Testis (tissue), 3 donors: ENCODE measurements around the gene EPN3. TPM values are rescaled to one million over a fixed set of nuclear protein-coding genes. Genes with fewer than 3 reads are reported as not detected.

Source experiments
- DNase-seq: peaks from one replicate; pipeline ENCODE4 v3.0.0-alpha.2; 2019
- H3K27ac ChIP-seq, 2 donors: fragments of 200-600 bp; sonication (generic); one replicate each; pipeline ENCODE4 v1.5.1; 2019
- H3K27me3 ChIP-seq: fragments of 200-600 bp; sonication (generic); one replicate; pipeline ENCODE4 v1.5.1; 2019
- H3K36me3 ChIP-seq: fragments of 200-600 bp; sonication (generic); one replicate; pipeline ENCODE4 v1.5.1; 2017; ENCODE audit warnings: low read depth; ENCODE audit errors: missing control alignments
- H3K4me1 ChIP-seq: fragments of 200-600 bp; sonication (generic); one replicate; pipeline ENCODE4 v1.5.1; 2019
- H3K4me3 ChIP-seq, 2 donors: fragments of 200-600 bp; sonication (generic); one replicate each; pipeline ENCODE4 v1.5.1; 2017 to 2019
- H3K9me3 ChIP-seq: fragments of 200-600 bp; sonication (generic); one replicate; pipeline ENCODE4 v1.5.1; 2017
- POLR2A ChIP-seq: fragments of 450-650 bp; IDR thresholded peaks from one replicate; pipeline ENCODE4 v1.6.1; 2017; ENCODE audit warnings: antibody characterized with exemption, mild to moderate bottlenecking, moderate library complexity
- WGBS, 2 donors: methylation state at CpG; one replicate each; pipeline ENCODE4 v1.1.5; 2018; 5-methylcytosine and 5-hydroxymethylcytosine counted together
- intact Hi-C: fragments of 100-400 bp; cut with DNase I; formaldehyde crosslinking; loops from one replicate; pipeline ENCODE4 v1.15.1; 2023; ENCODE audit warnings: low total_unique reads
- polyA plus RNA-seq: library from polyadenylated mRNA; stranded (reverse); fragments of 350-450 nt; fragmentation: Illumina TruSeq; extraction: RNeasy Lipid Tissue Mini Kit (QIAGEN cat#74804); gene quantifications from one replicate; pipeline ENCODE4 v1.2.3, GENCODE V29; 2014; ENCODE audit warnings: low read depth, low replicate concordance; ENCODE audit not compliant: insufficient read depth
- total RNA-seq, 2 donors: library from RNA; depleted of rRNA; stranded (reverse); fragments of >200 nt; gene quantifications; one replicate each; pipeline ENCODE4 v1.2.3, GENCODE V29; 2016
- TF ChIP-seq, protein P1 (sequence below), 3 experiments: fragments of 450-650 bp in 2 of 3; fragments of 200-600 bp in 1 of 3; sonication (generic) in 1 of 3; IDR thresholded peaks; one replicate each; pipeline ENCODE4 v1.5.1; 2016 to 2019; ENCODE audit warnings: antibody characterized with exemption in 3 of 3, mild to moderate bottlenecking in 2 of 3, moderate library complexity in 1 of 3

Gene EPN3
- total and polyA plus RNA-seq, 3 donors from 2014 or later: 4.9 to 6.3 (median 6.3) TPM

DNA sequence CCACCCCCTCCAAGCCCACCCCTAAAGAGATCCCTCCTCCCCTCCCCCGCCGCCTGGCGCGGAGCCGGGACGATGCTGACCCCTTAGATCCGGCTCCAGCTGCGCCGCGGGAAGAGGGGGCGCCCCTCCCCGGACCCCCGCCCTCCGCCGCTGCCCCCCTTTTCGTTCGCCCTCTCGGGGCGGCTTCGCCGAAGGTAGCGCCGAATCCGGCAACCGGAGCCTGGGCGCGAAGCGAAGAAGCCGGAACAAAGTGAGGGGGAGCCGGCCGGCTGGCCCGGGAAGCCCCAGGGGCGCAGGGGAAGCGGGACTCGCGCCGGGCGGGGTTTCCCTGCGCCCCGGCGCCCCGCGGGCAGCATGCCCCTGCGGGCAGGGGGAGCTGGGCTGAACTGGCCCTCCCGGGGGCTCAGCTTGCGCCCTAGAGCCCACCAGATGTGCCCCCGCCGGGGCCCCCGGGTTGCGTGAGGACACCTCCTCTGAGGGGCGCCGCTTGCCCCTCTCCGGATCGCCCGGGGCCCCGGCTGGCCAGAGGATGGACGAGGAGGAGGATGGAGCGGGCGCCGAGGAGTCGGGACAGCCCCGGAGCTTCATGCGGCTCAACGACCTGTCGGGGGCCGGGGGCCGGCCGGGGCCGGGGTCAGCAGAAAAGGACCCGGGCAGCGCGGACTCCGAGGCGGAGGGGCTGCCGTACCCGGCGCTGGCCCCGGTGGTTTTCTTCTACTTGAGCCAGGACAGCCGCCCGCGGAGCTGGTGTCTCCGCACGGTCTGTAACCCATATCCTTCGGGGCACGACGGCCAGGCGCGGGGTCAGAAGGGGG lies 28.6 kb downstream of the EPN3 start:
- H3K9me3 ChIP-seq: no peaks in the 10 kb centered on the region
- intact Hi-C loops: no loop called here
- H3K4me3 ChIP-seq: peak overlapping the region; percentile 43 to 48
- no peaks in the 10 kb centered on the region for H3K36me3 ChIP-seq
- TF ChIP-seq, protein P1, sequence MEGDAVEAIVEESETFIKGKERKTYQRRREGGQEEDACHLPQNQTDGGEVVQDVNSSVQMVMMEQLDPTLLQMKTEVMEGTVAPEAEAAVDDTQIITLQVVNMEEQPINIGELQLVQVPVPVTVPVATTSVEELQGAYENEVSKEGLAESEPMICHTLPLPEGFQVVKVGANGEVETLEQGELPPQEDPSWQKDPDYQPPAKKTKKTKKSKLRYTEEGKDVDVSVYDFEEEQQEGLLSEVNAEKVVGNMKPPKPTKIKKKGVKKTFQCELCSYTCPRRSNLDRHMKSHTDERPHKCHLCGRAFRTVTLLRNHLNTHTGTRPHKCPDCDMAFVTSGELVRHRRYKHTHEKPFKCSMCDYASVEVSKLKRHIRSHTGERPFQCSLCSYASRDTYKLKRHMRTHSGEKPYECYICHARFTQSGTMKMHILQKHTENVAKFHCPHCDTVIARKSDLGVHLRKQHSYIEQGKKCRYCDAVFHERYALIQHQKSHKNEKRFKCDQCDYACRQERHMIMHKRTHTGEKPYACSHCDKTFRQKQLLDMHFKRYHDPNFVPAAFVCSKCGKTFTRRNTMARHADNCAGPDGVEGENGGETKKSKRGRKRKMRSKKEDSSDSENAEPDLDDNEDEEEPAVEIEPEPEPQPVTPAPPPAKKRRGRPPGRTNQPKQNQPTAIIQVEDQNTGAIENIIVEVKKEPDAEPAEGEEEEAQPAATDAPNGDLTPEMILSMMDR (IDR thresholded peaks at IDR 0.05): no peak
- no peak overlapping the region for H3K27ac ChIP-seq
- DNase-seq: no peak
- 1% methylated on average over 64 of the region's 88 CpGs; no CpG with 5 or more reads in 1 of the 2 donors for WGBS, 2 donors
- H3K27me3 ChIP-seq: no peaks in the 10 kb centered on the region
- H3K4me1 ChIP-seq: peaks cover 31% of the 10 kb centered on the region

DNA sequence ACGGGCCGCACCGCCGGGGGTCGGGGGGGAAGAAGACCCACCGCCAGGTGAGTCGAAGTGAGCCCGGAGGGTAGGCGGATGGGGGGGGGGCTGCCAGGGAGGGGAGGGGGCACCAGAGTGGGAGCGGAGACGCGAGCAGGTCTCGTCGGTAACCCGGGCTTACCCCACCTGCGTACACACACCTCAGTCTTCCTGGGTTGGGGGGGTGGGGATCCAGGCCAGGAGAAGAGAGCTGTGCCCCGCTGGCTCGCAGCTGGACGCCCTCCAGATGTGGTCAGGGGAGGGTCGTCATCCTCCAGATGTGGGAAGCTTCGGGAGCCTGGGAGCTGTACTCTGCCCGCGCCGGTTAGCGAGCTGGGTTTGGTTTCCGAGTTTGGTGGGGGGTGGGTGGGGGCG lies 29.2 kb downstream of the EPN3 start:
- Histone ChIP-seq H3K27me3 (no peaks in the 10 kb centered on the region), H3K4me1 (peaks cover 31% of the 10 kb centered on the region), H3K27ac (no peak overlapping the region), H3K36me3 (no peaks in the 10 kb centered on the region), H3K4me3 (no peak overlapping the region), H3K9me3 (no peaks in the 10 kb centered on the region)
- intact Hi-C loops: no loop called here
- 0 to 3% methylated on average over 5 to 25 of the region's 27 CpGs for WGBS, 2 donors
- no peak for TF ChIP-seq POLR2A
- TF ChIP-seq, protein P1 (IDR thresholded peaks at IDR 0.05): no peak
- no peak for DNase-seq

DNA sequence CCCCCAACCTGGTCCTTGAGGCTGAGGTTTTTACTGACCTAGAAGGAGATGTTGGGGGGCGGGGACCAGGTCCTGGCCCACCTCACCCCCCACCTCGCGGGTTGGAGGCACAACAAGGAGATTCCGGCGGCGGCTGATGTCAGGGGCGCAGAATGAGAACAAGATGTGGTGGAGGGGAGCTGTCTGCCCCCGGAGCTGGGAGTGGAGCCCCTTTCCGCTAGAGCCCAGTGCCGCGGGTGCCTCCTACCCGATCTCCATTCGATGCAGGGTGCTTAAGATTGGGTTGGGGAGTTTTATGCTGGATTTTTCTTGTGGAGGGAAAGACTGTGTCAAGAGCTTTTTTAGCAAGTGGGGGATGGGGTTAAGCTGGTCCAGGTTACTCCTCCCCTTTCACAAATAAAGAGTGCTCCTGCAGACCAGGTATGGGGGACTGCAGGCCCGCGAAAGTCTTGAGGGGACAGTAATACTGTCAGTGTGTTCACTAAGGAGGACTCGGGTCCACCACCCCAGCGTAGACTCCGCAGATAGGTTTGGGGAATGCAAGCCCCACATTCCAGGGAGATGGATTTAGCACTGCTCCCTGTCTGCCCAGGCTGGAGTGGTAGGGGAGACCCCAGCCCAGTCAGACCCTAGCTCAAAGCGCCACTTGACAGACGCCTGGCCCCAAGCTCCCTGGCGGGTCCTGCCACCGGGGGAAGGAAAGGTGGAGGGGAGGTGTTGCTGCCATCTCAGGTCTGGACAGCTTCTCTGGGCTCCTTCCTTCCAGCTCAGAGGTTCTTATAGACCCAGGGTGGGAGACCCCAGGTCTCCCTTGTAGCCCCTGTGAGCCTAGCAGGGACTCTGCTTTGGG lies 29.9 kb downstream of the EPN3 start:
- H3K27me3 ChIP-seq: no peaks in the 10 kb centered on the region
- no peaks in the 10 kb centered on the region for H3K36me3 ChIP-seq
- intact Hi-C loops: no loop called here
- no peak overlapping the region for H3K27ac ChIP-seq
- H3K4me1 ChIP-seq: peaks cover 31% of the 10 kb centered on the region
- H3K9me3 ChIP-seq: no peaks in the 10 kb centered on the region
- TF ChIP-seq, protein P1 (IDR thresholded peaks at IDR 0.05): no peak
- TF ChIP-seq POLR2A: no peak
- no peak overlapping the region for H3K4me3 ChIP-seq
- WGBS, 2 donors: 35 to 43% methylated on average over 17 to 22 of the region's 22 CpGs
- no peak for DNase-seq

DNA sequence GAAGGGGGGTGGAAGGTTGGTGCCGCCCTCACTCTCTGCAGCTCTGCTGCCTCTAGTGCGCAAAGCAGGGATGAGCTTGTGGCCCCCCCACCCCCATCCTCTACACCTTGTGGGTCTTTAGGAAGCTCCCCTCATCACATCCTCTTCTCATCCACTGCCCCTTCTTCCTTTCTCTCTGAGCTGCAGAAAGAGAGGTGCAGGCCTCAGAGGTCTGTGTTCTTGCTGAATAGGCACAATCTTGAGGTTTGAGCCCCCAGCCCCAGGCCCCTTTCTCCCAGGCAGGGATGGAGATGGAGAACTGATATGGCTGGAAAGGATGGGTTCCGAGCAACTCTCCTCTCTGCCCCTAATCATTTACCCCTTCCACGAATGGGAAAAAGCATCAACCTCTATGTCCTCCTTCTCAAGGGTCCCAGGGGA lies 30.6 kb downstream of the EPN3 start:
- peaks cover 31% of the 10 kb centered on the region for H3K4me1 ChIP-seq
- TF ChIP-seq POLR2A: no peak
- TF ChIP-seq, protein P1 (IDR thresholded peaks at IDR 0.05): no peak
- no peak overlapping the region for H3K4me3 ChIP-seq
- H3K9me3 ChIP-seq: no peaks in the 10 kb centered on the region
- 68 to 78% methylated on average over 4 of the region's 4 CpGs for WGBS, 2 donors
- no peaks in the 10 kb centered on the region for H3K27me3 ChIP-seq
- DNase-seq: no peak
- no peak overlapping the region for H3K27ac ChIP-seq
- intact Hi-C loops: no loop called here
- H3K36me3 ChIP-seq: no peaks in the 10 kb centered on the region
